Nephron (organoid): ENCODE measurements around the gene RLN1.
"Not testable (repeated sequence)": the region's sequence is repeated elsewhere in the genome, so short reads cannot be mapped to it uniquely, and the experiment has no call there.

ENCODE experiments used
- H3K27ac Mint-ChIP-seq, 3 experiments: 2 replicates each; pipeline ENCODE4 v1.8.0; 2020; ENCODE audit warnings: mixed read lengths in 3 of 3, mild to moderate bottlenecking in 2 of 3, moderate library complexity in 1 of 3
- H3K27me3 Mint-ChIP-seq: 2 replicates; pipeline ENCODE4 v1.8.0; 2021; ENCODE audit warnings: low read depth, mild to moderate bottlenecking, moderate library complexity, mixed read lengths
- H3K36me3 Mint-ChIP-seq: 2 replicates; pipeline ENCODE4 v1.8.0; 2020; ENCODE audit warnings: low read depth, mixed read lengths
- H3K4me1 Mint-ChIP-seq: 2 replicates; pipeline ENCODE4 v1.8.0; 2020; ENCODE audit warnings: mixed read lengths
- H3K4me3 Mint-ChIP-seq, 3 experiments: 2 replicates each; pipeline ENCODE4 v1.8.0; 2020; ENCODE audit warnings: mild to moderate bottlenecking in 3 of 3, mixed read lengths in 3 of 3, moderate library complexity in 2 of 3
- H3K9me3 Mint-ChIP-seq: 2 replicates; pipeline ENCODE4 v1.8.0; 2020; ENCODE audit warnings: mixed read lengths
- TF ChIP-seq, protein P1 (sequence below), 3 experiments: fragments of 200-600 bp; sonication (generic); IDR thresholded peaks; one replicate each; pipeline ENCODE4 v1.5.0; 2021; ENCODE audit warnings: antibody characterized with exemption in 3 of 3; ENCODE audit not compliant: unreplicated experiment in 3 of 3

The RLN1 gene

GRCh38 chr9:5357431-5358105 lies 17.9 kb upstream of the RLN1 start:
- H3K36me3 Mint-ChIP-seq, result peaks cover 8% of the 10 kb centered on the region
- H3K27me3 Mint-ChIP-seq, result no peaks in the 10 kb centered on the region
- peaks cover 35% of the 10 kb centered on the region for H3K4me1 Mint-ChIP-seq
- TF ChIP-seq, protein P1, sequence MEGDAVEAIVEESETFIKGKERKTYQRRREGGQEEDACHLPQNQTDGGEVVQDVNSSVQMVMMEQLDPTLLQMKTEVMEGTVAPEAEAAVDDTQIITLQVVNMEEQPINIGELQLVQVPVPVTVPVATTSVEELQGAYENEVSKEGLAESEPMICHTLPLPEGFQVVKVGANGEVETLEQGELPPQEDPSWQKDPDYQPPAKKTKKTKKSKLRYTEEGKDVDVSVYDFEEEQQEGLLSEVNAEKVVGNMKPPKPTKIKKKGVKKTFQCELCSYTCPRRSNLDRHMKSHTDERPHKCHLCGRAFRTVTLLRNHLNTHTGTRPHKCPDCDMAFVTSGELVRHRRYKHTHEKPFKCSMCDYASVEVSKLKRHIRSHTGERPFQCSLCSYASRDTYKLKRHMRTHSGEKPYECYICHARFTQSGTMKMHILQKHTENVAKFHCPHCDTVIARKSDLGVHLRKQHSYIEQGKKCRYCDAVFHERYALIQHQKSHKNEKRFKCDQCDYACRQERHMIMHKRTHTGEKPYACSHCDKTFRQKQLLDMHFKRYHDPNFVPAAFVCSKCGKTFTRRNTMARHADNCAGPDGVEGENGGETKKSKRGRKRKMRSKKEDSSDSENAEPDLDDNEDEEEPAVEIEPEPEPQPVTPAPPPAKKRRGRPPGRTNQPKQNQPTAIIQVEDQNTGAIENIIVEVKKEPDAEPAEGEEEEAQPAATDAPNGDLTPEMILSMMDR (IDR thresholded peaks at IDR 0.05; ENCODE audit: unreplicated experiment in 3 of 3), result no peak
- H3K4me3 Mint-ChIP-seq, result no peak overlapping the region
- no peaks in the 10 kb centered on the region for H3K9me3 Mint-ChIP-seq
- H3K27ac Mint-ChIP-seq, result peak overlapping the region in 1 of 3 experiments; percentile 47

DNA sequence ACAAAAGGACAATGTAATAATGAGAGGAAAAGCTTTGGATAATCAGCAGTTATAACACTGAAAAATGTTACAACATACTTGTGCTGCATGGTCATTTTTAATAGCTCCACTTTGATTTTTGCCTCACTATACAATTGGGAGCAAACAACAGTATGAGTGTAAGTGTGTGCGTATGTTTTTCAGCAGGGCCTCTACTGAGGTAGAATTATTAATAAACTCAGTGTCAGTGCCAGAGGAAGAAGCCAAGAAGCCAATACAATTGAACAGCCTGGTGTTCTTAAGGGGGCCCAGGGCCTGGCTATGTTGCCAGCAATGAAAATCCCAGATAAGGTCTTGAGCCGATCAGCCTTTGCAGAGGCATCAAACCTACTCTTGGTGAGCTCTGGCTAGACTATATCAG lies 16.1 kb upstream of the RLN1 start:
- Mint-ChIP-seq H3K27ac (no peak overlapping the region), H3K4me3 (no peak overlapping the region), H3K36me3 (peaks cover 8% of the 10 kb centered on the region), H3K9me3 (peaks cover 4% of the 10 kb centered on the region), H3K27me3 (no peaks in the 10 kb centered on the region), H3K4me1 (peaks cover 21% of the 10 kb centered on the region)
- TF ChIP-seq, protein P1 (IDR thresholded peaks at IDR 0.05; ENCODE audit: unreplicated experiment in 3 of 3), result no peak

DNA sequence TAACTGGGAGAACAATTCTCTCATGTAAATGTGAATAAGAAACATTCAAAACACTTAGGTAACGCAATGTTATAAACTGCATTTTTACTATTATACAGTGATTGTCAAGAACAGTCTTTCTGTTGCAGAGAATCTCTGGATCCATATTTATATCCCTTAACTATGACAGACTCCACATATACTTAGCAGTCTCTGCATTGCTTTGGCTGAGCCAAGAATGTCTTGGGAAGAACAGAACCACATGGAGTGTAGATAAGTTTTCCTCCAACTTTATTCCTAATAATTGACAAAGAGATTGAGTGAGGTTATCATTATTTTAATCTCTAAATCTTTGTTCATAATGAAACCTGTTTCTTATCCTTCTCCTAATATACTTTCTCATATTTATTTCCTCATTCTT lies 15.6 kb upstream of the RLN1 start:
- Mint-ChIP-seq H3K4me1 (peaks cover 21% of the 10 kb centered on the region), H3K9me3 (peaks cover 4% of the 10 kb centered on the region), H3K4me3 (no peak overlapping the region), H3K36me3 (peaks cover 8% of the 10 kb centered on the region), H3K27ac (no peak overlapping the region), H3K27me3 (no peaks in the 10 kb centered on the region)
- TF ChIP-seq, protein P1 (IDR thresholded peaks at IDR 0.05; ENCODE audit: unreplicated experiment in 3 of 3), result no peak

DNA sequence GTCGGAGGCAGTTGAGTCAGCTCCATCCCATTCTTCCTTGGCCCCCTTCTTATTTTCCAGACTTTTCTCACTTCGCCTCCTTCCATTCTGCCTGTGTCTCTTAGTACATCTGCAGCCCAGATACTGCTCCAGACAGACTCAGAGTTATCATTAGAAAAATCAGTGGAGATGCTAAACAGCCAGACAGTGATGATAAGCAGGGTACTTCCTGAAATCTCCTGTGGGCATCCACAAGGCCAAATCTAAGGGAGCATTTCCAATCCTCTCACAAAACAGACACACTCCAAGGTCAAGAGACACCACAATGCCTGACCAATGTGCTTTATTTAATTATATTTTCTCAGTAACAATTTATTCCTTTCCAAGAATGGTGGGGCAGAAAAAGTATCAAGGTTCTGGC lies 14.5 kb upstream of the RLN1 start:
- Mint-ChIP-seq H3K4me3 (no peak overlapping the region), H3K9me3 (peaks cover 10% of the 10 kb centered on the region), H3K36me3 (peaks cover 8% of the 10 kb centered on the region), H3K27ac (no peak overlapping the region), H3K4me1 (peaks cover 21% of the 10 kb centered on the region), H3K27me3 (no peaks in the 10 kb centered on the region)
- TF ChIP-seq, protein P1 (IDR thresholded peaks at IDR 0.05; ENCODE audit: unreplicated experiment in 3 of 3), result no peak

GRCh38 chr9:5352637-5353248 lies 13.1 kb upstream of the RLN1 start:
- no peak overlapping the region for H3K27ac Mint-ChIP-seq
- TF ChIP-seq, protein P1 (IDR thresholded peaks at IDR 0.05; ENCODE audit: unreplicated experiment in 3 of 3), result no peak
- H3K9me3 Mint-ChIP-seq, result peaks cover 15% of the 10 kb centered on the region
- H3K4me3 Mint-ChIP-seq, result no peak overlapping the region
- H3K4me1 Mint-ChIP-seq, result peaks cover 11% of the 10 kb centered on the region
- peaks cover 5% of the 10 kb centered on the region for H3K36me3 Mint-ChIP-seq
- H3K27me3 Mint-ChIP-seq, result no peaks in the 10 kb centered on the region

- H3K27me3 Mint-ChIP-seq, result peaks cover 10% of the 10 kb centered on the region
- no peaks in the 10 kb centered on the region for H3K4me1 Mint-ChIP-seq
- no peaks in the 10 kb centered on the region for H3K9me3 Mint-ChIP-seq
- H3K27ac Mint-ChIP-seq, result no peak overlapping the region
- H3K36me3 Mint-ChIP-seq, result no peaks in the 10 kb centered on the region
- TF ChIP-seq, protein P1 (IDR thresholded peaks at IDR 0.05; ENCODE audit: unreplicated experiment in 3 of 3), result no peak
- H3K4me3 Mint-ChIP-seq, result no peak overlapping the region
These were observed 3.0 kb downstream of the RLN1 start for GRCh38 chr9:5336688-5337087.

GRCh38 chr9:5331276-5331675 lies 8.4 kb downstream of the RLN1 start:
- H3K27ac Mint-ChIP-seq, H3K9me3 Mint-ChIP-seq, H3K36me3 Mint-ChIP-seq, H3K27me3 Mint-ChIP-seq, H3K4me3 Mint-ChIP-seq, H3K4me1 Mint-ChIP-seq: not testable (repeated sequence)
